PC-9 (cell line): ENCODE results near the gene STEAP4. TPM values are rescaled to one million over a fixed set of nuclear protein-coding genes. Genes with fewer than 3 reads are reported as not detected.

Experiments used
- BruUV-seq: library from RNA; stranded (reverse); fragments of 400-500 nt; replicated peaks from 2 replicates; lab custom pipeline; 2021; lab: Mats Ljungman, UMichigan
- CTCF ChIA-PET: fragments of 300-600 bp; sonication (Branson Sonifier 250); formaldehyde crosslinking; loops from one replicate; lab custom pipeline; 2022; ENCODE audit warnings: antibody characterized with exemption; lab: Charles Lee
- POLR2A ChIA-PET: fragments of 300-600 bp; sonication (Branson Sonifier 250); formaldehyde crosslinking; loops from one replicate; lab custom pipeline; 2022; ENCODE audit warnings: antibody characterized with exemption; ENCODE audit not compliant: unreplicated experiment; lab: Charles Lee
- DNase-seq, 2 experiments: peaks; one replicate each; pipeline versions ENCODE4 v3.0.0 to v3.0.0-alpha.2; 2015 to 2022; ENCODE audit warnings: mixed read lengths in 1 of 2
- H2AFZ ChIP-seq: fragments of 200-600 bp; sonication (generic); 2 replicates; pipeline ENCODE4 v1.8.1; 2017; ENCODE audit warnings: antibody characterized with exemption
- H3F3A ChIP-seq: fragments of 200-600 bp; sonication (generic); 2 replicates; pipeline ENCODE4 v1.8.1; 2017; ENCODE audit warnings: antibody characterized with exemption, mild to moderate bottlenecking, low read depth; ENCODE audit not compliant: insufficient read depth
- H3K27ac ChIP-seq: fragments of 200-600 bp; sonication (generic); 2 replicates; pipeline ENCODE4 v1.6.1; 2016; ENCODE audit warnings: mixed run types
- H3K27me3 ChIP-seq: fragments of 200-600 bp; sonication (generic); 2 replicates; pipeline ENCODE4 v1.6.1; 2016; ENCODE audit warnings: low read depth, mixed run types; ENCODE audit not compliant: insufficient read depth
- H3K36me3 ChIP-seq: fragments of 200-600 bp; sonication (generic); 2 replicates; pipeline ENCODE4 v1.6.1; 2016; ENCODE audit warnings: low read depth, mixed run types
- H3K4me1 ChIP-seq: fragments of 200-600 bp; sonication (generic); replicated peaks from 2 replicates; pipeline ENCODE4 v1.6.1; 2016; ENCODE audit warnings: mixed run types; ENCODE audit not compliant: insufficient read depth
- H3K4me2 ChIP-seq: fragments of 200-600 bp; sonication (generic); 2 replicates; pipeline ENCODE4 v1.6.1; 2017; ENCODE audit warnings: mixed run types
- H3K4me3 ChIP-seq: fragments of 200-600 bp; sonication (generic); 2 replicates; pipeline ENCODE4 v1.6.1; 2016; ENCODE audit warnings: mixed run types
- H3K79me2 ChIP-seq: fragments of 200-600 bp; sonication (generic); 2 replicates; pipeline ENCODE4 v1.6.1; 2017; ENCODE audit warnings: low read depth, mixed run types
- H3K9me2 ChIP-seq: fragments of 200-600 bp; sonication (generic); 2 replicates; pipeline ENCODE4 v1.8.1; 2017; ENCODE audit warnings: mild to moderate bottlenecking; ENCODE audit not compliant: insufficient read depth
- H3K9me3 ChIP-seq: fragments of 200-600 bp; sonication (generic); 2 replicates; pipeline ENCODE4 v1.8.1; 2016; ENCODE audit warnings: low read depth; ENCODE audit not compliant: insufficient read depth
- H4K20me1 ChIP-seq: fragments of 200-600 bp; sonication (generic); 2 replicates; pipeline ENCODE4 v1.8.1; 2017; ENCODE audit not compliant: insufficient read depth
- EZH2 ChIP-seq: fragments of 200-600 bp; sonication (generic); IDR thresholded peaks from 2 replicates; pipeline ENCODE4 v1.8.0; 2017; ENCODE audit warnings: antibody characterized with exemption, low read depth
- intact Hi-C: fragments of 100-400 bp; cut with micrococcal nuclease; formaldehyde crosslinking; loops from one replicate; pipeline ENCODE4 v1.10.0; 2022; ENCODE audit not compliant: unreplicated experiment
- total RNA-seq: library from RNA; stranded (reverse); gene quantifications from 2 replicates; pipeline ENCODE4 v1.2.3, GENCODE V29; 2021
- TF ChIP-seq, protein P1 (sequence below): fragments of 200-600 bp; sonication (generic); conservative IDR thresholded peaks from 2 replicates; pipeline ENCODE4 v1.6.1; 2017; ENCODE audit warnings: mixed run types, antibody characterized with exemption, mild to moderate bottlenecking, moderate library complexity

STEAP4 gene
- total RNA-seq, 1 experiment from 2014 or later, result 10.3 TPM

GRCh38 chr7:88226201-88226600, 80.5 kb downstream of the STEAP4 start:
- Histone ChIP-seq H3K79me2 (no peaks in the 10 kb centered on the region), H3K4me2 (peak overlapping the region; percentile 56), H3K9me2 (no peaks in the 10 kb centered on the region), H4K20me1 (no peaks in the 10 kb centered on the region), H3K9me3 (peaks cover 3% of the 10 kb centered on the region), H3F3A (peaks cover 37% of the 10 kb centered on the region), H3K4me1 (peaks cover 47% of the 10 kb centered on the region), H3K36me3 (0 out of 2 replicates have a peak, but pooled peaks cover 6% of the 10 kb centered on the region), H2AFZ (no peak overlapping the region), H3K27ac (peak overlapping the region; percentile 95), H3K4me3 (no peak overlapping the region), H3K27me3 (no peaks in the 10 kb centered on the region)
- intact Hi-C loops, result loop anchor here (5.0 to 10.0 kb wide), 2 partner anchors 44 to 439 kb away; no protein-coding TSS in a partner anchor
- TF ChIP-seq EZH2, result no peak
- TF ChIP-seq, protein P1, sequence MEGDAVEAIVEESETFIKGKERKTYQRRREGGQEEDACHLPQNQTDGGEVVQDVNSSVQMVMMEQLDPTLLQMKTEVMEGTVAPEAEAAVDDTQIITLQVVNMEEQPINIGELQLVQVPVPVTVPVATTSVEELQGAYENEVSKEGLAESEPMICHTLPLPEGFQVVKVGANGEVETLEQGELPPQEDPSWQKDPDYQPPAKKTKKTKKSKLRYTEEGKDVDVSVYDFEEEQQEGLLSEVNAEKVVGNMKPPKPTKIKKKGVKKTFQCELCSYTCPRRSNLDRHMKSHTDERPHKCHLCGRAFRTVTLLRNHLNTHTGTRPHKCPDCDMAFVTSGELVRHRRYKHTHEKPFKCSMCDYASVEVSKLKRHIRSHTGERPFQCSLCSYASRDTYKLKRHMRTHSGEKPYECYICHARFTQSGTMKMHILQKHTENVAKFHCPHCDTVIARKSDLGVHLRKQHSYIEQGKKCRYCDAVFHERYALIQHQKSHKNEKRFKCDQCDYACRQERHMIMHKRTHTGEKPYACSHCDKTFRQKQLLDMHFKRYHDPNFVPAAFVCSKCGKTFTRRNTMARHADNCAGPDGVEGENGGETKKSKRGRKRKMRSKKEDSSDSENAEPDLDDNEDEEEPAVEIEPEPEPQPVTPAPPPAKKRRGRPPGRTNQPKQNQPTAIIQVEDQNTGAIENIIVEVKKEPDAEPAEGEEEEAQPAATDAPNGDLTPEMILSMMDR, result no peak
- POLR2A ChIA-PET, result interaction anchor here (0.5 to 0.8 kb wide), 4 partner anchors 57 to 801 kb away, joined by 3 to 5 read pairs (median 4); no protein-coding TSS in a partner anchor
- TSS peak; percentile 74 for BruUV-seq
- no peak for DNase-seq
- CTCF ChIA-PET, result interaction anchor here (1.1 kb wide), 1 partner anchor 33 kb away, joined by 5 read pairs; no protein-coding TSS in a partner anchor

DNA sequence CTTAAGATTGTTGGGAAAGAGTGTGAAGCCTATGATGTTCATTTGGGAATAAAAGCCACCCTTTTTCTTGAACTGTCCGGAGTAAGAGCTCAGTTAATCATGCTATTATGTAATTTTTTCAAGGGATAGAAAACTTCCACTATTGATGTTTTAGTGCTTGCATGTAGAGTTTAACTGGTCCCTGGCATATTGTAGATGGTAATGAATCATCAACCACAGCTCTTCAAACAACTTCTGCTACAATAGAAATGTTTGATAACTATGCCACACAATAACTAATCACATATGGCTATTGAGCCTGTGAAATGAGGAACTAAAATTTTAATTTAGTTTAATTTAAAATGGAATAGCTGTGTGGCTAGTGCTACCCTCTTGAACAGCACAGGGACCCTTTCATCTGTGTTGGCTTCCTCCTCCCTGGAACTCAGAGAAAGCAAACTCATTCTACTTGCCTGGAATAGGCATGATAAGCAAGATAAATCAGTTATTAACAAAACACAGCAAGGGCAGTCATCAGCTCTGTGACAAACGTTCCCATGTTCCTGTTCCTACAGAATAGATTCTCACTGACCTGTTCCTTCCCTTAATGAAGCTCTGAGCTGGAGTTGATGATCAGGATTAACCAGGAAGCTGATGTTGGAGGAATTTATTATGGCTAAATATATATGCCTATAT, 82.0 kb downstream of the STEAP4 start:
- no peaks in the 10 kb centered on the region for H3K9me2 ChIP-seq
- peak in 1 of 2 experiments; percentile 91 for DNase-seq
- no peaks in the 10 kb centered on the region for H4K20me1 ChIP-seq
- 0 out of 2 replicates have a peak, but pooled peaks cover 6% of the 10 kb centered on the region for H3K36me3 ChIP-seq
- peaks cover 49% of the 10 kb centered on the region for H3F3A ChIP-seq
- peak overlapping the region; percentile 64 for H3K27ac ChIP-seq
- intact Hi-C loops, result loop anchor here (5.0 to 10.0 kb wide), 3 partner anchors 42 to 440 kb away; partner anchors contain the start of genes DBF4 and SLC25A40
- POLR2A ChIA-PET, result interaction anchor here (0.6 to 1.2 kb wide), 8 partner anchors 14 to 133 kb away, joined by 3 to 6 read pairs (median 3); no protein-coding TSS in a partner anchor
- no peak overlapping the region for H2AFZ ChIP-seq
- H3K9me3 ChIP-seq, result peaks cover 3% of the 10 kb centered on the region
- H3K27me3 ChIP-seq, result no peaks in the 10 kb centered on the region
- no TSS peak for BruUV-seq
- CTCF ChIA-PET, result interaction anchor here (0.9 to 1.2 kb wide), 2 partner anchors 19 to 291 kb away, joined by 3 to 5 read pairs; partner anchors contain the start of gene ADAM22
- no peak overlapping the region; the same call in 1 of the 2 replicates for H3K4me3 ChIP-seq
- peaks cover 52% of the 10 kb centered on the region for H3K4me1 ChIP-seq
- H3K79me2 ChIP-seq, result peaks cover under 1% of the 10 kb centered on the region
- TF ChIP-seq EZH2, result no peak
- TF ChIP-seq, protein P1, result no peak
- peak overlapping the region; percentile 56 for H3K4me2 ChIP-seq

- Histone ChIP-seq H4K20me1 (peaks cover 5% of the 10 kb centered on the region; the same call in 1 of the 2 replicates), H3F3A (peaks cover 47% of the 10 kb centered on the region), H3K36me3 (0 out of 2 replicates have a peak, but pooled peaks cover 4% of the 10 kb centered on the region), H3K4me3 (no peak overlapping the region), H2AFZ (no peak overlapping the region), H3K79me2 (peaks cover 15% of the 10 kb centered on the region), H3K4me1 (peaks cover 55% of the 10 kb centered on the region), H3K27ac (no peak overlapping the region), H3K9me2 (no peaks in the 10 kb centered on the region), H3K4me2 (no peak overlapping the region), H3K9me3 (no peaks in the 10 kb centered on the region), H3K27me3 (no peaks in the 10 kb centered on the region)
- POLR2A ChIA-PET, result no interaction called here
- BruUV-seq, result no TSS peak
- intact Hi-C loops, result loop anchor here (5.0 to 10.0 kb wide), 2 partner anchors 346 to 442 kb away; partner anchors contain the start of genes DBF4 and SLC25A40
- no peak for DNase-seq
- no peak for TF ChIP-seq EZH2
- TF ChIP-seq, protein P1, result no peak
- CTCF ChIA-PET, result no interaction called here
Measured at GRCh38 chr7:88223265-88223664, 83.4 kb downstream of the STEAP4 start.

Other genes starting within 250 kb of the STEAP4 start
- gene SRI, start 86.9 kb downstream of the STEAP4 start, total RNA-seq, result 235 and 269 TPM in 2 replicates